Endothelial cell of hepatic sinusoid (primary cell): Measurements from ENCODE around the gene ZNF396.

Experiments used
- in situ Hi-C: cut with HindIII; loops from 2 replicates; pipeline ENCODE4 v1.10.0; 2017; ENCODE audit warnings: low sequenced_read_pairs

The ZNF396 gene

DNA sequence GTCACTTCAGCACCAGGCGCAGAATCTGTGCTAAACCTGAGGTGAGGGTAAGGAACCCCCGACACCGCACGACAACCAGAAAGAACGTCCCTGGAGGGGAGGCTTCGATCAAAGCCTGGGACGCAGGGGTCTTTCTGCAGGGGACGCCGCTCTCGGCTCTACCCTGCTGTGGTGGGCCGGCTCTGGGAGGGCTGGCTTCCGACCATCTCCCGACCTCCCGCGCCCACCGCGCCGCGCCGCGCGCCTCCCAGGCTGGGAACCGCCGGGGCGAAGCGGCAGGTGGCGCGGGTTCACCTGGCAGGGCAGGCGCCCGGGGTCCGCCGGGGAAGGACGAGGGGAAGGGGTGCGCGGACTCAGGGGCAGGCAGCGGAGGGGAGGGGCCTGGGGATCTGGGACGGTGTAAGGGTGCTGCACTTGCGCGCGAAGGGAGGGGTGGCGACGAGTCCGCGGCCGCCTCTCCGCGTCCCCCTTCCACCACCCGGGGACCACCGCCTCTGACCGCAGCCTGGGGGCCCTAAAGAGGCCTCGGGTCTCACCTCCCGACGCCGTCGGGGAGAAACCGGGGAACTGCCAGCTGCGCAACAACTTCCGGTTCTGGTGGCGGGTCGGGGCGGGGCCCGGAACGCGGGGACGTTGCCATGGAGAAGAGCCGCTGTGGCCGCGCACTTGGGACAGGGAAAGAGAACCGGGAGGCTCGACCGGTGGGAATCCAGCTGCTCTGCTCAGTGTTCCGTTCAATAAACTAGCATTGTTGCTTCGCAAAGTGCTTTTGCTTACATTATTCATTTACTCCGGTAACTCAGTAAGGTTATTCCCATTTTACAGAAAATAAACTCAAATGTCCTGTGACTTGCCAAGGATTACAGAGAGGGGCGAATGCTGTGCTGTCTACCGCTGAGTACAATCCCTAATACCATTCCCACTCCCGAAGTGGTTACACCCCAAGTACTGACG is at the start of gene ZNF396:
TSS of gene ZNF396 (minus strand) at position 596 of the 954 bp plus-strand sequence. CDS start 3,045 bp downstream, outside the sequence.
- in situ Hi-C loops = no loop called here

DNA sequence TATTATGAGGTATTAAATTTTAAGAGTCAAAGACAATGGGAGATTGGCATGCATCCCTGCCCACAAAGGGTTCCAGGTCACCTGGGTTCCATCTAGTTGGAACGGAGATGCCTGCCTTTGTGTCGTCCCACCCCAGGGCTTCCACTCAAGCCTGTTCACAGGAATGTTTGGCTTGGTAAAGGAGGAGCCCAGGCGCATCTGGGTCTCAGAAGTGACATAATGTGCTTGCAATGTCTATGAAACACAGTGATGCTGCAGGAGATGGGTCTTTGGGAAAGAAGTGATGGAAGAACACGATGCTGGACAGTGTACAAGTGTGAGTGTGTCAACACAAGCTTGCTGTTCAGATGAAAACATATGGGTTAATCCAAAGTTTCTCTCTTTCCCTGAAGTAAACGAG is 49.6 kb upstream of the ZNF396 start:
- in situ Hi-C loops = no loop called here

DNA sequence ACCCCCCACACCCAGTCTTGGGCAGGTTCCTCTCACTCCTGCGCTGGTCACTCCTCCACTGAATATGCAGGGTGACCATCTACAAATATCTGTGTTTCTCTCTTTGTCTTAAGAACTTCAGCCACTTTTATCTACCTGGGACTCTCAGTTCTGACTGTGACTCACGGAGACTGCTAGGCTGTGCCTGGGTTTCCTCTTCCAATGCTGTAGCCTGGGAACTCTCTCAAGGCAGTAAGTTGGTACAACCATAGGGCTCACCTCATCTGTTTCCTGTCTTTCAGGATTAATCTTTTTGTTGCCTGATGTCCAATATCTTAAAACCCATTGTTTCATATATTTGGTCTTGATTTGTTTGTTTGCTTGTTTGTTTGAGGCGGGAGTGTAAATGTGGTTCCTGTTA is 47.2 kb upstream of the ZNF396 start:
- in situ Hi-C loops = loop anchor here (25.0 kb wide), 1 partner anchor 538 kb away; the partner anchor contains the start of gene RMP24

GRCh38 chr18:35422237-35422636 is 45.1 kb upstream of the ZNF396 start:
- in situ Hi-C loops = loop anchor here (25.0 kb wide), 1 partner anchor 540 kb away; the partner anchor contains the start of gene RMP24

GRCh38 chr18:35418610-35419009 is 41.5 kb upstream of the ZNF396 start:
- in situ Hi-C loops = loop anchor here (25.0 kb wide), 1 partner anchor 544 kb away; the partner anchor contains the start of gene RMP24

GRCh38 chr18:35417223-35417622 is 40.1 kb upstream of the ZNF396 start:
- in situ Hi-C loops = loop anchor here (25.0 kb wide), 1 partner anchor 545 kb away; the partner anchor contains the start of gene RMP24

DNA sequence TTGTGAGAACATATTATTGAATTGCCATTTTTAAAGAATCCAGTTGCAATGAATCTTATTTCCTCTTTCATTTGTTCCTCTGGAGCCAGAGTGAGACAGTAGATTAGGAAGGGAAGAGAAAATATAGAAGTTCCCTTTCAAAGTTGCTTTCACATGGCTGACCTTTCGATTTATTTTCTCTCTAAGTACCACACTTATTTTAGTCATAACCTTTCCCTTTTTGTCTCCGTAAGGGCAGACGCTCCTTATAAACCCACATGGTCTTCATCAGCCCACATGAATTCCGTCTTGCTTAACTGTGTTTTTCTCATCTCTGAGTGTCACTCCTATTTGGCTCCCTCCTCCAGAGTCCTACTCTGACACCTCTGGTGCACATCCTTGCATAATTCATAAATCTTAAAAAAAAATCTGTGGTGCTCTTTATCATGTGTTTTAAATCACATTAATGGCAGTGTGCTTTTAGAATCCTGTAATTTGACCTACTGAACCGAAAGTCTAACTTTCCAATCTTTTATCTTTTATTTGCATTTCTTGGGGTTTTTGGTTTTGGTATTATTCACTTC is 38.5 kb upstream of the ZNF396 start:
- in situ Hi-C loops = loop anchor here (25.0 kb wide), 1 partner anchor 547 kb away; the partner anchor contains the start of gene RMP24

DNA sequence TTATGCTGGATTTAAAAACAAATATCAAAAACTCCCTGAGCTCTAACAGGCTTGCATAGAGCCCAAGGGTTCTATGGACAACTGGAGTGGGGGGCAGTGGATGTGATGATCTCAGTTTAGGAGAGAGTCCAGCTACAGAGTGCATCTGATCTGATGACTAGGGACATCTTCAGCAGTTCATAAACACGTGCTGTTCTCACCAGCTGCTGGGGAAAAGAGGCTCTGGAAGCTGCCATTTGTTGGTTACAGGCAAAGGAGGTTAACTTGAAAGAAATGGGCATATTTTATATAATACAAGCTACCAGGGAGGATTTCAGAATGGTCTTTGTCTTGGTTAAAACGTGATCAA is 36.0 kb upstream of the ZNF396 start:
- in situ Hi-C loops = loop anchor here (25.0 kb wide), 1 partner anchor 549 kb away; the partner anchor contains the start of gene RMP24

DNA sequence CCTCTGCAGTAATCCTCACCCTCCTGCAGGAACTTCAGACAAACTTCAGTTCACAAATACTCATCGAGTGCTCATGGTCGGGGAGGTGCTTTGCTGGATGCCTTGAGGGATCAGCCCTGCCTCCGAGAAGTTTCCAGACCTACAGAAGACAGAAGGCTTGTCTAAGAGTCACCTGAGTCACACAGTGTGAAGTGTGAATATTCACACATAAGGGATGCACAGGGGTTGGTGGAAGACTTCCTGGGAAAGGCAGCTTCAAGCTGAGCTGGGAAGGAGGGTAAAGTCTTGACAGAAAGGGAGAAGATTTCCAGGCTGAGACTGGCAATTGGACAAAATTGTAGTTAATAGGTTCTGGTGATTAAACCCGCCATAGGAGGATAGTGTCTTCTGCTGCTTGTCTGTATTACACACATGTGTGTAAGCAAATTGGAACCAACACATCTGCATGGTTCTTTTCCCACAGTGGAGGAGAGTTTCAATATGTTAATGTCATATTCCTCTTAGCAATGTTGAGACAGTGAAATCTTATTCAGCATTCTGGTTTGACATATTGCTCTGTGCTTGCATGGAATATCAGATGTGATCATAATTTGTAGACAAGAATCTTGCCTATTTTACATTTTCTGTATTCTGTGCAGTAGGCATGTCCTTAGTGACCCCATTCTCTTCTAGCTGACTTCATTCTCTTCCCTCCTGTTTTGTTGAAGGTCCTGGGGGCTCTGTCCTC is 34.7 kb upstream of the ZNF396 start:
- in situ Hi-C loops = loop anchor here (25.0 kb wide), 1 partner anchor 551 kb away; the partner anchor contains the start of gene RMP24

DNA sequence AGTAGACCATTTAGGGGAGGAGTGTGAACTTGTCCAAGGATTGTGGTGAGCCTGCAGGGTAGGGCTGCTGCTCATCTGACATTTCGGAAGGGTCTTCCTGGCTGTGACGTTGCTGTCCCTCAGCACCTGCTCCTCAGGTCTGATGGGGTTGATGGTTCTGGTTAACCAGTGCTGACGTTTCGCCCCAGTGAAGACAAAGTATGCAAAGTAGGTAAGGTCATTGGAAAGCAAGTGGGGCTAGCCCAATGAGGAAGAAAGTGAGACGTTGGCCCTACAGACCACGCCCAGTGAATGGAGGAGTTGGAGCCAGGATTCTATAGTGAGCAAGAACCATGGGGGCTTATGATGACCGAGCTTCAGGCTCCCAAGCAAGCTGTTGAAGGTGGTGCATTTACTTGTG is 33.4 kb upstream of the ZNF396 start:
- in situ Hi-C loops = loop anchor here (25.0 kb wide), 1 partner anchor 552 kb away; the partner anchor contains the start of gene RMP24

GRCh38 chr18:35409911-35410310 is 32.8 kb upstream of the ZNF396 start:
- in situ Hi-C loops = loop anchor here (25.0 kb wide), 1 partner anchor 552 kb away; the partner anchor contains the start of gene RMP24

DNA sequence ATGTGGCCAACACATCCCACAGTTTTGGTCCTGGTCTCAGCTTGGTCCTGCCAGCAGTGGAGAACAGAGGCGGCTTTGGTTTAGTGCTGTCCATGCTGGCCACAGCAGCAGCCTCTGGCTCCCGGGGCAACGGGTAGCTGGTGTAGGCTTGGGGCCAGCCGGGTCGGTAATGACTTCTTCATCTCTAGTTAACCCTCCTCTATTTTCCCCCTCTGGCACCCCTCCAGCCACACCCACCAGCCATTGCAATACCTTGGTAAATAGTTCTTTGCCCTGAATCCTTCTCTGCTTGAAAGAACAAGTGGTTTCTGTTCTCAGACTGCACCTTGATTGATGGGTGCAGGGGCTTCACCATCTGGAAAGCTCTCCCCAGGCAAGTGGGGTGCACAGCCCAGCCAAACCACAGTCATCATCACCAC is 31.7 kb upstream of the ZNF396 start:
- in situ Hi-C loops = loop anchor here (25.0 kb wide), 1 partner anchor 553 kb away; the partner anchor contains the start of gene RMP24

- in situ Hi-C loops = loop anchor here (25.0 kb wide), 1 partner anchor 554 kb away; the partner anchor contains the start of gene RMP24
Observed at GRCh38 chr18:35407871-35408481, 30.8 kb upstream of the ZNF396 start.

DNA sequence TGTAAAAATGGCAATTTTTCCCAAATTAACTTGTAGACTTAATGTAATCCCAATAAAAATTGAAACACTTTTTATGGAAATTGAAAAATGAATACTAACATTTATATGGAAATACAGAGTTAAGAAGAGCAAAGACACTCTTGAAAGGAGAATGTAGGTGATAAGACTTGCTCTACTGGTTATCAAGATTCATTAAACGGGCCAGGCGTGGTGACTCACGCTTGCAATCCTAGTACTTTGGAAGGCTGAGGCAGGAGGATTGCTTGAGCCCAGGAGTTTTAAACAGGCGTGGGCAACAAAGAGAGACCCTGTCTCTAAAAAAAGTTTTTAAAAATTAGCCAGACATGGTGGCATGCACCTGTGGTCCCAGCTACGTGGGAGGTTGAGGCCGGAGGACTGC is 29.5 kb upstream of the ZNF396 start:
- in situ Hi-C loops = loop anchor here (25.0 kb wide), 1 partner anchor 556 kb away; the partner anchor contains the start of gene RMP24

- in situ Hi-C loops = no loop called here
Observed at GRCh38 chr18:35397976-35398375, 20.8 kb upstream of the ZNF396 start.

- in situ Hi-C loops = no loop called here
Observed at GRCh38 chr18:35393716-35394115, 16.6 kb upstream of the ZNF396 start.

- in situ Hi-C loops = no loop called here
Observed at GRCh38 chr18:35392375-35392774, 15.2 kb upstream of the ZNF396 start.

- in situ Hi-C loops = no loop called here
Observed at GRCh38 chr18:35390951-35391700, 14.0 kb upstream of the ZNF396 start.

- in situ Hi-C loops = no loop called here
Observed at GRCh38 chr18:35389095-35389618, 12.0 kb upstream of the ZNF396 start.
